ENCODE results near the gene LARGE1.

DNA sequence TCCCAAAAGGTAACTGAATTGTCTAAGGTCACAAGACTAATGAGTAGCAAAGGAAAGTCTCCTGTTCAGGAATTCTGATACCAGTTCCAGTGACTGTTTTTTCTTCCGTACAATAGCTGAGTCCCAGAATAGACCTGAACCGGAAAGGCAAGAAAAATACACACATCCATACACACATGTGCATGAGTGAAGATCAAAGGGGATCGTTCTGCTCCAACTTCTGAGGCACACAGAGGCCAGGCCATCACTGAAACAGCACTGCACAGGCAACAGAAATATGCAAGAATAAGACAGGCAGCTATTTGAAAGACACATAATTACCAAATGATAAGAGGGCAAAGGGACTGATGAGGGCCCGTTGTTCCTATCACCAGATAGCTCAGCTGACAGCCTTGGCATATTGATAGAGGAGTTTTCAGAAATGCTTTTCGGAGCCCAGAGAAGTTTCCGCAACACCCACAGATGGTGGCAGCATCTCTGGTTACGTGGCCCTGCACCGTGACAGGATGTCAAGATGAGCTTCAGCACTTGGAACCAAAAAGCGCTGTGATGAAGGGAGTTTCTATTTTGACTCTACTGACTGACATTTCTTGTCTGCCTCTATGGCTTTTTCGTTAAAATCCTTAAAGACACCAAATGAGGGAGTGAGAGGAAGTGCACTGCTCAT is 280.6 kb downstream of the LARGE1 start:
- no peak for TF ChIP-seq EZH2 (IDR thresholded peaks at IDR 0.05; ENCODE audit: insufficient read depth, poor library complexity, severe bottlenecking)
- TF ChIP-seq EZH2phosphoT487 (IDR thresholded peaks at IDR 0.05; ENCODE audit: insufficient read depth, low read depth): no peak

Data from GM23248 (cell line).